Measurements from ENCODE around the gene GFRA1. TPM values are rescaled to one million over a fixed set of nuclear protein-coding genes. Genes with fewer than 3 reads are reported as not detected.

GFRA1 gene
- polyA plus RNA-seq, 3 donors = not detected

DNA sequence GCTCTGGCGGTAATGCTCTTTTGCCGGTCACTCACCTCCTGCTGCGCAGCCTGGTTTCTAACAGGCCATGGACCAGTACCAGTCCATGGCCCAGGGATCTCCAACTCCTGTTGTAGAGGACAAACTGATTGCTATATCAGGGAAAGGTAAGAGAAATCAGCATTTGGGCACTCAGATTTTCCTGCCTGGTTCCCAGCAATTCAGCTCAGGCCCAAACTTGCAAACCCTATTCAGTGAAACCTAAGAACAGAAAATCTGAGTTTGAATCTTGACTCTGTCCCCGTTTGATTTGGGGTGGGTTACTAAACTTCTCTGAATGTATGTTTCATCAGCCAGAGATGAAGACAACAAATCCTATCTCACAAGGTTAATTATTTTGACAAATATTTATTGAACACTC lies 77.4 kb downstream of the GFRA1 start:
- no peak overlapping the region for H3K4me2 ChIP-seq (replicated peaks; ENCODE audit: extremely low read depth, low read length, poor library complexity, severe bottlenecking)
- no peak for DNase-seq
- no peak overlapping the region for H3K9ac ChIP-seq (ENCODE audit: insufficient read depth, low read length, poor library complexity, severe bottlenecking)
- Mint-ChIP-seq H3K4me1 (no peaks in the 10 kb centered on the region), H3K27ac (no peak overlapping the region), H3K4me3 (no peak overlapping the region), H3K9me3 (peaks cover 1 to 18% (median 3%) of the 10 kb centered on the region in 7 donors), H3K36me3 (no peaks in the 10 kb centered on the region), H3K27me3 (ENCODE audit: low read depth in 3 of 3) (peaks cover 0 to 2% (median under 1%) of the 10 kb centered on the region in 3 donors)
- intact Hi-C loops (cut with micrococcal nuclease) = no loop called here
- H3K27me3 ChIP-seq (ENCODE audit: control insufficient read depth in 2 of 2, insufficient read depth in 2 of 2, low read length in 2 of 2) = no peaks in the 10 kb centered on the region
- 96% methylated on average over 3 of the region's 4 CpGs for WGBS (ENCODE audit: insufficient coverage)
- H3K4me1 ChIP-seq (ENCODE audit: control insufficient read depth in 1 of 2, insufficient read depth in 2 of 2, low read length in 2 of 2) = no peaks in the 10 kb centered on the region
- H4K20me1 ChIP-seq (ENCODE audit: insufficient read depth, low read length) = no peaks in the 10 kb centered on the region
- no peak overlapping the region for H3K27ac ChIP-seq (ENCODE audit: low read depth in 1 of 2, low read length in 2 of 2)
- no peaks in the 10 kb centered on the region for H3K36me3 ChIP-seq (replicated peaks in 1 of 2; ENCODE audit: control insufficient read depth in 1 of 2, insufficient read depth in 2 of 2, low read length in 2 of 2)
- H2AFZ ChIP-seq (ENCODE audit: insufficient read depth, low read depth, low read length, poor library complexity, severe bottlenecking) = no peak overlapping the region
- TF ChIP-seq, protein P1, sequence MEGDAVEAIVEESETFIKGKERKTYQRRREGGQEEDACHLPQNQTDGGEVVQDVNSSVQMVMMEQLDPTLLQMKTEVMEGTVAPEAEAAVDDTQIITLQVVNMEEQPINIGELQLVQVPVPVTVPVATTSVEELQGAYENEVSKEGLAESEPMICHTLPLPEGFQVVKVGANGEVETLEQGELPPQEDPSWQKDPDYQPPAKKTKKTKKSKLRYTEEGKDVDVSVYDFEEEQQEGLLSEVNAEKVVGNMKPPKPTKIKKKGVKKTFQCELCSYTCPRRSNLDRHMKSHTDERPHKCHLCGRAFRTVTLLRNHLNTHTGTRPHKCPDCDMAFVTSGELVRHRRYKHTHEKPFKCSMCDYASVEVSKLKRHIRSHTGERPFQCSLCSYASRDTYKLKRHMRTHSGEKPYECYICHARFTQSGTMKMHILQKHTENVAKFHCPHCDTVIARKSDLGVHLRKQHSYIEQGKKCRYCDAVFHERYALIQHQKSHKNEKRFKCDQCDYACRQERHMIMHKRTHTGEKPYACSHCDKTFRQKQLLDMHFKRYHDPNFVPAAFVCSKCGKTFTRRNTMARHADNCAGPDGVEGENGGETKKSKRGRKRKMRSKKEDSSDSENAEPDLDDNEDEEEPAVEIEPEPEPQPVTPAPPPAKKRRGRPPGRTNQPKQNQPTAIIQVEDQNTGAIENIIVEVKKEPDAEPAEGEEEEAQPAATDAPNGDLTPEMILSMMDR (IDR thresholded peaks at IDR 0.05) = no peak
- no peak overlapping the region for H3K4me3 ChIP-seq (replicated peaks in 1 of 3; ENCODE audit: low read depth in 2 of 3, low read length in 3 of 3)
- H3K79me2 ChIP-seq (ENCODE audit: insufficient read depth, low read length) = no peaks in the 10 kb centered on the region
- H3K9me3 ChIP-seq (replicated peaks in 1 of 2; ENCODE audit: control insufficient read depth in 1 of 2, insufficient read depth in 1 of 2, low read length in 2 of 2) = peaks cover 0 to 4% of the 10 kb centered on the region in 2 donors

DNA sequence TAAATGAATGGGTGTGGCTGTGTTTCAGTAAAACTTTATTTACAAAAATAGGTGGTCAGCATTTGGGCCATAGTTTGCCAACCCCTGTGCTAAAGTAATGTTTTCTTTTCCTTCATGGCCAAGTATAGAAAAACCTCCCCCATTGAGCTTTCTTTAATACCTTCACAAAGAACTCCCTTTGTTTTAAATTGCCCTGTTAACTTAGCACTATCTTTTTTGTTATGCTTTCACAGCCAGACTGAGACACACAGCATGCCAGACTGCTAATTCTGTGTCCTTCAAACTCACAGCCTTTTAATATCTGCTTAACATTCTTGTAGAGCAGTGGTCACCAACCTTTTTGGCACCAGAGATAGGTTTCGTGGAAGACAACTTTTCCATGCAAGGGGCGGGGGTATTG lies 78.0 kb downstream of the GFRA1 start:
- Mint-ChIP-seq H3K36me3 (no peaks in the 10 kb centered on the region), H3K4me3 (no peak overlapping the region), H3K27ac (no peak overlapping the region), H3K27me3 (ENCODE audit: low read depth in 3 of 3) (peaks cover 0 to 4% (median 2%) of the 10 kb centered on the region in 3 donors), H3K4me1 (no peaks in the 10 kb centered on the region), H3K9me3 (peaks cover 1 to 21% (median 3%) of the 10 kb centered on the region in 7 donors)
- Histone ChIP-seq H3K4me2 (replicated peaks; ENCODE audit: extremely low read depth, low read length, poor library complexity, severe bottlenecking) (no peak overlapping the region), H3K36me3 (replicated peaks in 1 of 2; ENCODE audit: control insufficient read depth in 1 of 2, insufficient read depth in 2 of 2, low read length in 2 of 2) (no peaks in the 10 kb centered on the region), H3K9ac (ENCODE audit: insufficient read depth, low read length, poor library complexity, severe bottlenecking) (no peak overlapping the region), H4K20me1 (ENCODE audit: insufficient read depth, low read length) (no peaks in the 10 kb centered on the region), H3K9me3 (replicated peaks in 1 of 2; ENCODE audit: control insufficient read depth in 1 of 2, insufficient read depth in 1 of 2, low read length in 2 of 2) (peaks cover 0 to 4% of the 10 kb centered on the region in 2 donors), H3K27ac (ENCODE audit: low read depth in 1 of 2, low read length in 2 of 2) (no peak overlapping the region), H2AFZ (ENCODE audit: insufficient read depth, low read depth, low read length, poor library complexity, severe bottlenecking) (no peak overlapping the region), H3K4me3 (replicated peaks in 1 of 3; ENCODE audit: low read depth in 2 of 3, low read length in 3 of 3) (no peak overlapping the region), H3K79me2 (ENCODE audit: insufficient read depth, low read length) (no peaks in the 10 kb centered on the region), H3K4me1 (ENCODE audit: control insufficient read depth in 1 of 2, insufficient read depth in 2 of 2, low read length in 2 of 2) (no peaks in the 10 kb centered on the region), H3K27me3 (ENCODE audit: control insufficient read depth in 2 of 2, insufficient read depth in 2 of 2, low read length in 2 of 2) (no peaks in the 10 kb centered on the region)
- DNase-seq = no peak
- 100% methylated on average over 1 of the region's 2 CpGs for WGBS (ENCODE audit: insufficient coverage)
- intact Hi-C loops (cut with micrococcal nuclease) = no loop called here
- TF ChIP-seq, protein P1 (IDR thresholded peaks at IDR 0.05) = no peak

Data from CD14-positive monocyte (primary cell).